HG02943 (cell line): Measurements from ENCODE around the gene MAT2A.
"Not testable (repeated sequence)": the region's sequence is repeated elsewhere in the genome, so short reads cannot be mapped to it uniquely, and the experiment has no call there.

Source experiments
- ATAC-seq: cut with Tn5 transposase; IDR thresholded peaks from one replicate; pipeline ENCODE4 v1.9.1; 2021; ENCODE audit warnings: mild to moderate bottlenecking, low read depth, moderate library complexity; ENCODE audit not compliant: unreplicated experiment

Gene MAT2A

GRCh38 chr2:85547089-85547858 lies 8.3 kb downstream of the MAT2A start:
- no peak for ATAC-seq

- no peak for ATAC-seq
These were observed 9.1 kb downstream of the MAT2A start for GRCh38 chr2:85547859-85548607.

GRCh38 chr2:85548608-85548900 lies 9.6 kb downstream of the MAT2A start:
- ATAC-seq, result no peak

- no peak for ATAC-seq
These were observed 10.1 kb downstream of the MAT2A start for GRCh38 chr2:85549095-85549494.

GRCh38 chr2:85549826-85550225 lies 10.9 kb downstream of the MAT2A start:
- ATAC-seq, result no peak

GRCh38 chr2:85550486-85550885 lies 11.5 kb downstream of the MAT2A start:
- ATAC-seq, result no peak

- ATAC-seq, result no peak
These were observed 13.0 kb downstream of the MAT2A start for GRCh38 chr2:85551698-85552678.

- no peak for ATAC-seq
These were observed 14.2 kb downstream of the MAT2A start for GRCh38 chr2:85553184-85553583.

GRCh38 chr2:85554980-85555612 lies 16.1 kb downstream of the MAT2A start:
- ATAC-seq, result no peak

- no peak for ATAC-seq
These were observed 18.2 kb downstream of the MAT2A start for GRCh38 chr2:85557130-85557529.

- ATAC-seq, result no peak
These were observed 19.2 kb downstream of the MAT2A start for GRCh38 chr2:85558160-85558559.

GRCh38 chr2:85560403-85560726 lies 21.4 kb downstream of the MAT2A start:
- ATAC-seq, result not testable (repeated sequence)

- no peak for ATAC-seq
These were observed 21.9 kb downstream of the MAT2A start for GRCh38 chr2:85560812-85561279.

- peak; percentile 85 for ATAC-seq
These were observed 22.6 kb downstream of the MAT2A start, which contains the start of gene GGCX for GRCh38 chr2:85561280-85562212. Gene GGCX (minus strand): TSS chr2:85561493. CDS start chr2:85561428, 65 bp downstream.

GRCh38 chr2:85564144-85564563 lies 25.2 kb downstream of the MAT2A start:
- no peak for ATAC-seq

- no peak for ATAC-seq
These were observed 27.3 kb downstream of the MAT2A start for GRCh38 chr2:85566265-85566664.

- no peak for ATAC-seq
These were observed 36.8 kb downstream of the MAT2A start for GRCh38 chr2:85575739-85576138.

- no peak for ATAC-seq
These were observed 38.1 kb downstream of the MAT2A start for GRCh38 chr2:85577063-85577385.
